ENCODE measurements around the gene SLC17A6. TPM values are rescaled to one million over a fixed set of nuclear protein-coding genes. Genes with fewer than 3 reads are reported as not detected.

The SLC17A6 gene
- not detected for total RNA-seq
- polyA plus RNA-seq, result not detected
- long read RNA-seq, donor 1, result 0 reads
- long read RNA-seq, donor 2, partial matches to known transcripts, result 0 of 1 reads
- long read RNA-seq, donor 2, other reads (novel, unspliced or antisense), result 0 of 1 reads

DNA sequence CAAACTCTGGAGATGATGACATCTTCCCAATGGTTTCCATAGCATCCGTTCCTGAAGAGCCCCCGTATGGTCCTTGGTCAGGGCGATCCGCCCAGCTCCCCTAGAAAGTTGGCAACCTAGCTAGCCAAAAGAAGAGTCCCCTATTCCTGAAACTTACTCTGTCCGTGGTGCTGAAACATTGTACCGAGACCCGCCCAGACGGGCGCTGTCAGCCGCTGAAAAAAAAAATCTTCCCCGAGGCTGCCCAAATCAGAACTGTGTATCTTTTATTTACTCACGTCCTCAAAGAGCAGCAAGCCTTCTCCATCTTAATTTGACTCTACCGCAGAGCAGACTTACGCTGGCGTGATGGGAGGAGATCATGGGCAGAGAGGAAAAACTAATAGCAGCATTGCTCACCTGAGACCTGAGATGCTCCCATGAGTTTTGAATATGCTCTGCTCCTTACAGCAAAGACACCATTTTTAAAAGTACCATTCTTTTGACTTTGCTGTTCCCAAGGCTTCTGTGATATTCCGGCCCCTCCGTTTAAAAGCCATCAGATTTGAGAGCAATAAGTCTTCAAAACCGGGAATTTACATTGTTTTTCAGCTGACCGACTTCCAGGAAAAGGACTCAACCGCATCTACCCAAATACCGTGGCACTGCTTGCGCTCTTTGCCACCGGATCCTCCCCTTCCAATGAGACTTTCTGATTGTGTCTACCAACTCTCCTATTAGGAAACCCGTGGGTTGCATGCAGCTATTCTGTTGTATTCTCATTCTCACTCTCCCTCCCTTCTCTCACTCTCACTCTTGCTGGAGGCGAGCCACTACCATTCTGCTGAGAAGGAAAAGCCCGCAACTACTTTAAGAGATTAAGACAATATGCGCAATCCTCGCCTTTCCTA is at the start of gene SLC17A6:
SLC17A6 (plus strand) TSS at position 786 of the 890 bp plus-strand sequence. CDS start 153 bp downstream, outside the sequence.
- 5 to 6% (median 5%) methylated on average over 28 of the region's 28 CpGs for WGBS, 5 donors
- intact Hi-C loops (cut with DNase I; ENCODE audit: low total_unique reads), result no loop called here
- Histone ChIP-seq H3K9me3 (no peaks in the 10 kb centered on the region), H3K4me1 (peaks cover 0 to 4% (median 0%) of the 10 kb centered on the region in 6 donors), H3K27ac (no peak within 1 kb of the TSS), H3K27me3 (replicated peaks in 1 of 7) (peaks cover 5 to 70% (median 60%) of the 10 kb centered on the region in 7 donors), H3K4me3 (no peak within 1 kb of the TSS), H3K36me3 (no peaks in the 10 kb centered on the region)
- no peak for DNase-seq
- no peak for TF ChIP-seq POLR2A (IDR thresholded peaks at IDR 0.05)
- TF ChIP-seq POLR2AphosphoS5 (IDR thresholded peaks at IDR 0.05), result no peak
- TF ChIP-seq, protein P1, sequence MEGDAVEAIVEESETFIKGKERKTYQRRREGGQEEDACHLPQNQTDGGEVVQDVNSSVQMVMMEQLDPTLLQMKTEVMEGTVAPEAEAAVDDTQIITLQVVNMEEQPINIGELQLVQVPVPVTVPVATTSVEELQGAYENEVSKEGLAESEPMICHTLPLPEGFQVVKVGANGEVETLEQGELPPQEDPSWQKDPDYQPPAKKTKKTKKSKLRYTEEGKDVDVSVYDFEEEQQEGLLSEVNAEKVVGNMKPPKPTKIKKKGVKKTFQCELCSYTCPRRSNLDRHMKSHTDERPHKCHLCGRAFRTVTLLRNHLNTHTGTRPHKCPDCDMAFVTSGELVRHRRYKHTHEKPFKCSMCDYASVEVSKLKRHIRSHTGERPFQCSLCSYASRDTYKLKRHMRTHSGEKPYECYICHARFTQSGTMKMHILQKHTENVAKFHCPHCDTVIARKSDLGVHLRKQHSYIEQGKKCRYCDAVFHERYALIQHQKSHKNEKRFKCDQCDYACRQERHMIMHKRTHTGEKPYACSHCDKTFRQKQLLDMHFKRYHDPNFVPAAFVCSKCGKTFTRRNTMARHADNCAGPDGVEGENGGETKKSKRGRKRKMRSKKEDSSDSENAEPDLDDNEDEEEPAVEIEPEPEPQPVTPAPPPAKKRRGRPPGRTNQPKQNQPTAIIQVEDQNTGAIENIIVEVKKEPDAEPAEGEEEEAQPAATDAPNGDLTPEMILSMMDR (IDR thresholded peaks at IDR 0.05 in 8 of 11, conservative IDR thresholded peaks at IDR 0.05 in 3 of 11), result no peak

DNA sequence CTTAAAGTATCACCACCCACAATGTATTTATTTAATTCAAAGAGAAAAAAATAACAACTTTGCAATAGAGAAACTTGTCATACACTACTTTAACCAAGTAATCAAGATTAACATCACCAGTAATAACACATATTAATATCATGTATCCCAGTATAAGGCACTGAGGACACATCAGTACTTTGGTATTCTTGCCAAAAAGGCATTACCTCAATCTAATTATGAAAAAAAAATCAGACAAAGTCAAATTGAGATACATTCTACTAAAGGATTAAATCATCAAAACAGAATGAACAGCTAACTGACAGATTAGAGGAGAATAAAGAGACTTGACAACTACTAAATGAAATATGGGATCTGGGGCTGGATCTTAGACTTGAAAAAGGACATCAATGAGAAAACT is 35.8 kb upstream of the SLC17A6 start:
- peaks cover 0 to 7% (median 0%) of the 10 kb centered on the region in 7 donors for H3K27me3 ChIP-seq (replicated peaks in 1 of 7)
- no peak for TF ChIP-seq POLR2A (IDR thresholded peaks at IDR 0.05)
- TF ChIP-seq, protein P1 (IDR thresholded peaks at IDR 0.05 in 8 of 11, conservative IDR thresholded peaks at IDR 0.05 in 3 of 11), result no peak
- intact Hi-C loops (cut with DNase I; ENCODE audit: low total_unique reads), result loop anchor here (10.0 kb wide), 2 partner anchors 138 to 1658 kb away; no protein-coding TSS in a partner anchor

DNA sequence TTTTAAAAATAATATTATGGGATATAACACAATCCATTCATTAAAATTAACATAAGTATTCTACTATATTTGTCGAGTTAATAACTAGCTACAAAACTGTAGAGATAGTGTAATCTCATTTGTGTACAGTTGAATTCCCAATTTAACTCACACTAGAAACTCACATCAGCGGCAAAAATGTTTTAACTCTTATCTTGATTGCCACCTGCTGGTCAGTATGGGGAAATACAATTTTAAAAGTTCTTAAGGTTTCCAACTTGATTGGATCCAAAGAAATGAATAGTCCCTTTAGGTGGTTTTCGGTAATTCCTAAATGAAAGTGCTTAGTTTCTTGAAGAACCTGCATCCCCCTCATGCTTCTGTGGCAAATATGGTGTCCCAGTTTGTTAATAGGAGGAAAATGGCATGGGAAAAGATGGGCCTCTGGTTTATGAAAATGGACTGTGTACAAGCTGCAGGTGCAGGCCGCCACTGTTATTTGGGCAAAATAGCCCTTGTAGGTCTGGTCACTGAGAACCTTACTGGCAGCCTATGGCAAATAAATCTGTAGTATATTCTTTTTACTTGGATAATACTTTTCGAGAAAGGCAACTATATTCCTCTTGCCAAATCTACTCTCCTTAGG is 33.7 kb upstream of the SLC17A6 start:
- WGBS, 5 donors, result 43 to 47% (median 45%) methylated on average over 5 of the region's 5 CpGs
- DNase-seq, result no peak
- TF ChIP-seq POLR2AphosphoS5 (IDR thresholded peaks at IDR 0.05) (no peak), POLR2A (IDR thresholded peaks at IDR 0.05) (no peak)
- TF ChIP-seq, protein P1 (IDR thresholded peaks at IDR 0.05 in 8 of 11, conservative IDR thresholded peaks at IDR 0.05 in 3 of 11), result peak in 10 of 11 experiments; percentile 31 to 73 (median 60)

More for the DNA sequence above, 35.8 kb upstream of the SLC17A6 start:
- no peak for DNase-seq
- no peaks in the 10 kb centered on the region for H3K9me3 ChIP-seq
- no peak overlapping the region for H3K4me3 ChIP-seq
- no peaks in the 10 kb centered on the region for H3K36me3 ChIP-seq
- H3K4me1 ChIP-seq, result no peaks in the 10 kb centered on the region
- H3K27ac ChIP-seq, result no peak overlapping the region

More for the DNA sequence above, 33.7 kb upstream of the SLC17A6 start:
- intact Hi-C loops (cut with DNase I; ENCODE audit: low total_unique reads), result loop anchor here (10.0 kb wide), 2 partner anchors 140 to 1660 kb away; no protein-coding TSS in a partner anchor
- H3K9me3 ChIP-seq, result no peaks in the 10 kb centered on the region
- peaks cover 0 to 7% (median 0%) of the 10 kb centered on the region in 7 donors for H3K27me3 ChIP-seq (replicated peaks in 1 of 7)
- H3K27ac ChIP-seq, result no peak overlapping the region
- H3K36me3 ChIP-seq, result no peaks in the 10 kb centered on the region
- H3K4me3 ChIP-seq, result no peak overlapping the region
- H3K4me1 ChIP-seq, result no peaks in the 10 kb centered on the region
